ENCODE data around the gene HABP4. TPM values are rescaled to one million over a fixed set of nuclear protein-coding genes. Genes with fewer than 3 reads are reported as not detected.

Gene HABP4
- total and polyA plus RNA-seq, 2 of the 4 experiments (the other 2 are of a cell fraction) = 5.2 to 10.6 TPM

DNA sequence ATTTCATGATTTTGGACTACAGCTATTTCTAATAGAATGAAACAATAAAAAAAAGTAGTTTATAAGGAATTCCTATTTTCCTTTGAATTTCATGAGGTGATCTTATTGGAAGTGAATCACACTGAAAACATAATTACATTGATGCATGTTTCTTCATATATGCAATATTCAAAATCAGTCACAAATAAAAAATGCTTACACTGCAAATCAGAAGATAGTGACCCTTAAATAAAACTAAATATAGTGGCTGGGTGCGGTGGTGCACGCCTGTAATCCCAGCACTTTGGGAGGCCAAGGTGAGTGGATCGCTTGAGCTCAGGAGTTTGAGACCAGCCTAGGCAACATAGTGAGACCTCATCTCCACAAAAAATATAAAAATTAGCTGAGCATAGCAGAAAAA is 90.1 kb downstream of the HABP4 start:
- H2AK9ac ChIP-seq (replicated peaks; ENCODE audit: low read depth, low read length, poor library complexity) = no peak overlapping the region
- no TSS peak for BruUV-seq (replicated peaks)
- TF ChIP-seq RFX5 (IDR thresholded peaks at IDR 0.05; ENCODE audit: low read depth, low read length) (no peak), MAFK (IDR thresholded peaks at IDR 0.05; ENCODE audit: low read depth, low read length) (peak; percentile 96), NFE2L2 (IDR thresholded peaks at IDR 0.05; ENCODE audit: low read depth, low read length) (no peak), BHLHE40 (IDR thresholded peaks at IDR 0.05; ENCODE audit: low read depth, low read length) (no peak), CHD1 (IDR thresholded peaks at IDR 0.05; ENCODE audit: low read depth, low read length) (no peak), RCOR1 (IDR thresholded peaks at IDR 0.05; ENCODE audit: insufficient replicate concordance, low read length) (no peak)
- TF ChIP-seq, protein P1, sequence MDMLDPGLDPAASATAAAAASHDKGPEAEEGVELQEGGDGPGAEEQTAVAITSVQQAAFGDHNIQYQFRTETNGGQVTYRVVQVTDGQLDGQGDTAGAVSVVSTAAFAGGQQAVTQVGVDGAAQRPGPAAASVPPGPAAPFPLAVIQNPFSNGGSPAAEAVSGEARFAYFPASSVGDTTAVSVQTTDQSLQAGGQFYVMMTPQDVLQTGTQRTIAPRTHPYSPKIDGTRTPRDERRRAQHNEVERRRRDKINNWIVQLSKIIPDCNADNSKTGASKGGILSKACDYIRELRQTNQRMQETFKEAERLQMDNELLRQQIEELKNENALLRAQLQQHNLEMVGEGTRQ (IDR thresholded peaks at IDR 0.05; ENCODE audit: low read depth, low read length) = no peak
- TF ChIP-seq, protein P2, sequence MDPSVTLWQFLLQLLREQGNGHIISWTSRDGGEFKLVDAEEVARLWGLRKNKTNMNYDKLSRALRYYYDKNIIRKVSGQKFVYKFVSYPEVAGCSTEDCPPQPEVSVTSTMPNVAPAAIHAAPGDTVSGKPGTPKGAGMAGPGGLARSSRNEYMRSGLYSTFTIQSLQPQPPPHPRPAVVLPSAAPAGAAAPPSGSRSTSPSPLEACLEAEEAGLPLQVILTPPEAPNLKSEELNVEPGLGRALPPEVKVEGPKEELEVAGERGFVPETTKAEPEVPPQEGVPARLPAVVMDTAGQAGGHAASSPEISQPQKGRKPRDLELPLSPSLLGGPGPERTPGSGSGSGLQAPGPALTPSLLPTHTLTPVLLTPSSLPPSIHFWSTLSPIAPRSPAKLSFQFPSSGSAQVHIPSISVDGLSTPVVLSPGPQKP (IDR thresholded peaks at IDR 0.05; ENCODE audit: borderline replicate concordance, low read depth, low read length) = no peak
- H3K27ac ChIP-seq (ENCODE audit: insufficient read depth, low read length) = no peak overlapping the region
- ChIA-PET CTCF (no interaction called here), POLR2A (ENCODE audit: unreplicated experiment) (no interaction called here)
- intact Hi-C loops (cut with micrococcal nuclease) = loop anchor here (1.0 kb wide), 1 partner anchor 8 kb away; no protein-coding TSS in a partner anchor
- WGBS, 2 experiments (ENCODE audit: extremely low coverage in 2 of 2, insufficient read length in 1 of 2) = no CpG with 5 or more reads among the region's 3 CpGs
- peaks cover 0 to 6% of the 10 kb centered on the region in 2 experiments; a peak in 1 of 4 replicates for H3K79me1 ChIP-seq (ENCODE audit: low read depth in 1 of 2, low read length in 2 of 2)
- no peak overlapping the region for H2BK5ac ChIP-seq (ENCODE audit: low read depth, low read length, poor library complexity, severe bottlenecking)
- no peak overlapping the region for H2BK15ac ChIP-seq (ENCODE audit: low read depth, low read length)
- H4K20me1 ChIP-seq (ENCODE audit: insufficient read depth, low read length) = no peaks in the 10 kb centered on the region
- no peak overlapping the region for H3K18ac ChIP-seq (ENCODE audit: low read depth, low read length)
- H3K56ac ChIP-seq (ENCODE audit: extremely low read depth, insufficient read depth, low read length) = no peak overlapping the region
- H3K27me3 ChIP-seq (ENCODE audit: control insufficient read depth, insufficient read depth, low read length) = no peaks in the 10 kb centered on the region
- H3K9me1 ChIP-seq (ENCODE audit: insufficient read depth, low read length) = no peaks in the 10 kb centered on the region; the same call in 1 of the 2 replicates
- no peak overlapping the region for H2AK5ac ChIP-seq (ENCODE audit: low read depth, low read length)
- no peak overlapping the region for H3K9ac ChIP-seq (ENCODE audit: low read depth, low read length)
- H4K91ac ChIP-seq (ENCODE audit: insufficient read depth, low read depth, low read length) = no peak overlapping the region
- no peaks in the 10 kb centered on the region for H3K4me1 ChIP-seq (ENCODE audit: control insufficient read depth, insufficient read depth, low read length)
- DNase-seq (no peak), ATAC-seq (ENCODE audit: low read depth) (no peak)
- no peak overlapping the region for H4K8ac ChIP-seq (ENCODE audit: low read depth in 2 of 2, low read length in 2 of 2)
- no peak overlapping the region for H2AFZ ChIP-seq (replicated peaks; ENCODE audit: low read length, poor library complexity)
- H3K4me2 ChIP-seq (ENCODE audit: low read depth, low read length) = no peak overlapping the region
- H4K5ac ChIP-seq (ENCODE audit: low read depth, low read length) = no peak overlapping the region
- in situ Hi-C loops (cut with MboI; ENCODE audit: low sequenced_read_pairs) = no loop called here
- no peak overlapping the region for H2BK120ac ChIP-seq (ENCODE audit: low read depth, low read length)
- no peak overlapping the region for H3K23ac ChIP-seq (ENCODE audit: low read depth, low read length)
- H3K4me3 ChIP-seq (ENCODE audit: insufficient read depth, low read depth, low read length) = no peak overlapping the region
- no peak overlapping the region for H3K4ac ChIP-seq (ENCODE audit: low read depth, low read length)
- no peaks in the 10 kb centered on the region for H3K9me3 ChIP-seq (ENCODE audit: control insufficient read depth, insufficient read depth, low read length)
- peaks cover 6% of the 10 kb centered on the region for H3K36me3 ChIP-seq (ENCODE audit: control insufficient read depth, insufficient read depth, low read length)
- H2BK20ac ChIP-seq (ENCODE audit: low read depth, low read length) = no peak overlapping the region
- H3K14ac ChIP-seq (replicated peaks; ENCODE audit: low read depth, low read length) = no peak overlapping the region
- dilution Hi-C loops (cut with HindIII; ENCODE audit: low sequenced_read_pairs, unreplicated experiment) = no loop called here

Other genes starting within 250 kb of the HABP4 start
- 0.18 TPM in 1 of 2 replicates, not detected in the other for gene HSD17B3, start 148.0 kb upstream of the HABP4 start, total RNA-seq (2012; rRNA removed)
- gene HSD17B3, start 148.0 kb upstream of the HABP4 start, polyA plus RNA-seq (2012; rRNA removed) = not detected in 2 replicates
- gene SLC35D2, start 66.5 kb upstream of the HABP4 start, total RNA-seq (2012; rRNA removed) = 9.7 and 11.4 TPM in 2 replicates
- gene SLC35D2, start 66.5 kb upstream of the HABP4 start, polyA plus RNA-seq (2012; rRNA removed) = 10.0 and 11.8 TPM in 2 replicates
- 2.7 and 4.7 TPM in 2 replicates for gene ZNF367, start 31.8 kb upstream of the HABP4 start, total RNA-seq (2012; rRNA removed)
- gene ZNF367, start 31.8 kb upstream of the HABP4 start, polyA plus RNA-seq (2012; rRNA removed) = 1.0 and 1.1 TPM in 2 replicates
- gene CDC14B, start 169.7 kb downstream of the HABP4 start, total RNA-seq (2012; rRNA removed) = 24.7 and 26.3 TPM in 2 replicates
- gene CDC14B, start 169.7 kb downstream of the HABP4 start, polyA plus RNA-seq (2012; rRNA removed) = 8.6 and 9.7 TPM in 2 replicates
- gene PRXL2C, start 205.1 kb downstream of the HABP4 start, total RNA-seq (2012; rRNA removed) = 9.0 and 10.0 TPM in 2 replicates
- gene PRXL2C, start 205.1 kb downstream of the HABP4 start, polyA plus RNA-seq (2012; rRNA removed) = 2.7 and 2.9 TPM in 2 replicates